ENCODE data around the gene C6orf62.

DNA sequence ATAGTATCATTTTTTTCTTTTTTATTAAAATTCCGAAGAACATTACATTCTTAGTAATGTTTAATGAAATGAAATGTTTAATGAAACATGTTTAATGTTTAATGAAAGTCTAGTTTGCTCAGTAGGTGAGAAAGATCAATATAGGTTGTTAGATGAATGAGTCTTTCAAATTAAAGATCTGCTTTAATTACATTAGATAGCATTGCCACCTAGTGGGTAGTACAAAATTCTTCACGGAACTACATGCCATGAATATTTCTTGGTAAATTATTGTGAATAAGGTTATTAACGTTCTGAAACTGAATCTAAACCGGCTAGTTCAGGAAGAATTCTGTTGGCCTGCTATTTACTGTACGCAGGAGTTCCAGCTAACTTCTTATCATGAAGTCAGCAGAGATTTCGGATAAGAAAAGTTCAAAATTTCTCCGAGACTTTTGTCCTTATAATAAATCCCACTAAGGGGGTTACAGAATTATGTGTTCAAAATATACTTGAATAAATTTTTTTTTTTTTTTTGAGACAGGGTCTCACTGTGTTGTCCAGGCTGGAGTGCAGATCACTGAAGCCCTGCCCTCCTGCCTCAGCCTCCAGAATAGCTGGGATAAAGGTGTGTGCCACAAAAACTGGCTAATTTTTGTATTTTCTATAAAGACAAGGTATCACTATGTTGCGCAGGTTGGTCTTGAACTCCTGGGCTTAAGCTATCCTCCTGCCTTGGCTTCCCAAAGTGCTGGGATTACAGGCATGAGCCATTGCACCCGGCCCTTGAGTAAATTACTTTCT, 47.9 kb upstream of the C6orf62 start:
- TF ChIP-seq POLR2A (IDR thresholded peaks at IDR 0.05; ENCODE audit: low read length) (no peak), GATA1 (IDR thresholded peaks at IDR 0.05; ENCODE audit: low read depth, low read length) (no peak)
